GM18511 (cell line): ENCODE data around the gene SPATA22.
"Not testable (repeated sequence)": the region's sequence is repeated elsewhere in the genome, so short reads cannot be mapped to it uniquely, and the experiment has no call there.

ENCODE experiments used
- ATAC-seq: cut with Tn5 transposase; IDR thresholded peaks from one replicate; pipeline ENCODE4 v1.9.1; 2021; ENCODE audit warnings: mild to moderate bottlenecking, moderate library complexity; ENCODE audit not compliant: unreplicated experiment

SPATA22 gene, protein sequence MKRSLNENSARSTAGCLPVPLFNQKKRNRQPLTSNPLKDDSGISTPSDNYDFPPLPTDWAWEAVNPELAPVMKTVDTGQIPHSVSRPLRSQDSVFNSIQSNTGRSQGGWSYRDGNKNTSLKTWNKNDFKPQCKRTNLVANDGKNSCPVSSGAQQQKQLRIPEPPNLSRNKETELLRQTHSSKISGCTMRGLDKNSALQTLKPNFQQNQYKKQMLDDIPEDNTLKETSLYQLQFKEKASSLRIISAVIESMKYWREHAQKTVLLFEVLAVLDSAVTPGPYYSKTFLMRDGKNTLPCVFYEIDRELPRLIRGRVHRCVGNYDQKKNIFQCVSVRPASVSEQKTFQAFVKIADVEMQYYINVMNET

DNA sequence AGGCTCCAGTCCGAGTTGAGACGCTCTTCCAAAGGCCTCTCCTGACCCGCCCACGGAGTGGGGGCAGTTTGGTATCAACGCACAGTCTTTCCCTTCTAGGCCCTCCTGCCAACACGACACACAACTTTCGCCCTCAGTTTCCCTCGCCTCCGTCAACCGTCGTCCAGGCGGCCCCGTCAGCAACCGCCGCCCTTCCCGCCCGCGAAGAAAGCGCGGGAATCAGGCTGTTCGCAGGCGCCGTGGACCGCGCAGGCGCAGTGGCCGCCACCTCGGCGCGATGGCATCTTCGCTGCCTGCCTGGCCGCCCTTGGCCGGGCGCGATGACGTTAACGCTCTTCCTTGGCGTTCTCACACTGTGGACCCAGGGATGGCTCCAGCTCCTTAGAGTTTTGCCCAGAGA is at the start of gene SPATA22:
Gene SPATA22, minus strand, starts transcription at position 221 of the 400 bp plus-strand sequence. CDS start 2,494 bp downstream, outside the sequence.
- no peak for ATAC-seq

DNA sequence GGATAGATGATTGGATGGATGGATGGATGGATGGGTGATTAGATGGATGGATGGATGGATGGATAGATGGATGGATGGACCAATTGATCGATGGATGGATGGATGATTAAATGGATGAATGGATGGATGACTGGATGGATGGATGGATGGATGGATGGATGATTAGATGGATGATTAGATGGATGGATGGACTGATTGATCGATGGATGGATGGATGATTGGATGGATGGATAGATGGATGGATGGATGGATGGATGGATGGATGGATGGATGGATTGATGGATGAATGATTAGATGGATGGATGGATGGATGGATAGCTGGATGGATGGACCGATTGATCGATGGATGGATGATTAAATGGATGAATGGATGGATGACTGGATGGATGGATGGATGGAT is 47.9 kb upstream of the SPATA22 start:
- ATAC-seq: not testable (repeated sequence)

DNA sequence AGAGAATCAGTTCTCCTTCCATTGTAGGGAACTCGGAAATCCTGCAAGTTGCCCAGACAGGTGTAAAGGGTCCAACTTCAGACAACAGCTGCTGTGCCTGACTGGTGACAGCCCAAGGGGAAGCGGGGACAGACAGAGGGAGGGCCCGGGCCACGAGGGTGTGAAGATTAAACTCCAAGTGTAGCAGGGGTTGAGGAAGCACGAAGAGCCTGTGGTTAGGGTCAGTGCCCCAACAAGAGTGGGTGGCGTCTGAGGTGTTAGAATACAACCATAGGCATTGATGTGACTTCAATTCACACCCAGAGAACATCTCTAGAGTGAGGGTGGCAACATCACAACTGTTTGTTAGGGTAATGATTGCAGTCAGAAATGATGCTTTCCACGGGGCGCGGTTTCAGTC is 43.3 kb upstream of the SPATA22 start:
- no peak for ATAC-seq

DNA sequence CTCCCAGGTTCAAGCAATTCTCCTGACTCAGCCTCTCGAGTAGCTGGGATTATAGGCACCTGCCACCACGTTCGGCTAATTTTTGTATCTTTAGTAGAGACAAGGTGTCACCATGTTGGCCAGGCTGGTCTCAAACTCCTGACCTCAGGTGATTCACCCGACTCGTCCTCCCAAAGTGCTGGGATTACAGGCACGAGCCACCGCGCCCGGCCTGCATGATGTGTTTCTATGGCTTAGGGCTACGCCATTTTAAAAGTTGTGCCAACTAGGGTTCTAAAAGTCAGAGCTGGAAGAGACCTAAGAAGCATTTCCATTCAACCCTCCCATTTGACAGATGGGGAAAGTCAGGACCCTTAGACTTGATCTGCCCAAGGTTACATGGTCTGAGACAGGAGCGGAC is 42.5 kb upstream of the SPATA22 start:
- ATAC-seq: not testable (repeated sequence)

DNA sequence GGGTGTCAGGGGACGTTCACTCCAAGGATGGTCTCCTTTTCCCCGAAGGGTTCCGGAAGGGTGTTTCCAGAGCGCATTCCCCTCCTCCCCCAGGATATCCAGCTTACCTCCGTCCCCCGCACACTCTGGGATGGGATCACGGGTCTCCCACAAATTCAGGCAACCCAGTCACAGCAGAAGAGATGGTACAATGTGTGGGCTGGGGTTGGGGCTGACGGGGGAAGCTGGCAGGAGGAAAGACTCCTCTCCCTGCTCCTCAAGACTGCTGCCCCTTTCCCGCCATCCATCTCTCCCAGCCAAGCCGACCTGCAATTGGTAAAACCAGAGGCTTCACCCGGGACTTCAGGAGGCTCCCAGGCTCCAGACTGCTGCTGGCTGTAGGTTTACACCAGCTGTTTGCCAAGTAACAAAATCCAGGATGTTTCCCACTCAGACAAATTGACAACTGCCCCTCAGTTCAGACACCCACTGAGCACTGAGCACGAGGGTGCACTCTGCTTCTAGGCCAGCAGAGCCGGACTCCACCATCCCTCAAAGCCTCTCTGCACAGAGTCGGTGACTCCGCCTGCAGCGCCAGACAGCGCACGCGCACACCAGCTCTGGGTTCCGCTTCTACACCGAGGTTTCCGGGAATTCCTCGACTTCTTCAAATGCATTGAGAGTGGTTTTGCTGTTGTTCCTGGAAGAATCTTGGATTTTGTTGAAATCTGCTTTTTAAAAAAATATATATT is 41.9 kb upstream of the SPATA22 start:
- ATAC-seq: no peak

DNA sequence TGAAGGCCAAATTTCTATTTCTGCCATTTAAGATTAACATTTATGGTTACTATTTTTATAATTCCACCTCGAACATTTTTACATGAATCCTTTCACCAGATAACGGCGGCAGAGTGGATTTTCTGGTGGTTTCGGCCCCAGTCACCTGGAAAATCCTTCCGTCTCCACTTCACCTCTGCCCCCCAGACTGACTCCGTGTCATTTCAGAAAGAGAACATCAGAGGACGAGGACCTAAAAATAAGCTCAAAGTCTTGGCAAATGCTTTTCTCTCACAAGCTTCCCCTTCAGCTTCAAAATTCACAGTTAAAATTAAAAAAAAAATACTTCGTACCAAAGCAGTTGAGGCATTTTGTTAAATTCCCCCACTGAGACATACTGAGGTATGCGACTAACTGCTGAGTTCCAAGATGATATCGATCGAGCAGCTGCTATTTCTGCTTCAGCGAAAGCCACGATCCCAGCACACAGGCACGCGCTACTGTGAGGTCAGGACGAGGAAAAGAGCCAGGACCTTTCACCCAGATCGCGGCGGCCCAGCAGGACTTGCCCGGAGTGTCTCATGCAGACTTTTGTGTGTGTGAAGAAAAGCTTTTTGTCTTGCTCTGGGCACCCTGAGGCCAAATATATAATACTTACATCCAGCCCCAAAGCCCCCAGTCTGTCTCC is 41.0 kb upstream of the SPATA22 start:
- no peak for ATAC-seq

DNA sequence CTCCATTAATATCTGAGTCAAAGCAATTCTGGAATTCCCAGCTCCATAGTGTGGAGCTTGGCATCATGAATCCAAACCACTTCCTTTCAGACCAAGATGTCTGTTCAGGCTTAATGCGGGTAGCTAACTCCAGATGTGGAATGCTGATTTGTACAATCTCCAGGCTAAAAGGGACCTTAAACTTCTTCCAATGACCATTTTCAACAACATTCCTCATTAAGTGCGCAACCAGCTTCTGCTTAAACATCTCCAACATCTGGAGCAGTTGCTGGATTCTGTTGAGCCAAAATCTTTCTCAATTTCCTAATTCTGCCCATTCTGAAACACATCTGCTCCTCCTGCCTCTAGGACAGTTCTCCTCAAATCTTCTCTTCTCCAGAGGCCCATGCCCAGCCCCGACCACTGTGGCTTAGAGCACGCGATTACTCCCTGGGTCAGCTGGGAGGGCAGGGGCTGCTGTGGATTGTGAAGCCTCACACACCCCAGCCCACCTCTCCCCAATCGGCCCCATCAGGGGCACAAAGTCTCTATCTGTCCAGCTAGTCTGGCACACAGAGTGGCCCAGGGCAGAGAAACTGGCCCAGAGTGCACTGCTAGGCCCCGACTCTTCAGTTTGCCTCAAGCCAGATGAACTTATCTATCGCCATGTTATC is 40.4 kb upstream of the SPATA22 start:
- ATAC-seq: no peak

DNA sequence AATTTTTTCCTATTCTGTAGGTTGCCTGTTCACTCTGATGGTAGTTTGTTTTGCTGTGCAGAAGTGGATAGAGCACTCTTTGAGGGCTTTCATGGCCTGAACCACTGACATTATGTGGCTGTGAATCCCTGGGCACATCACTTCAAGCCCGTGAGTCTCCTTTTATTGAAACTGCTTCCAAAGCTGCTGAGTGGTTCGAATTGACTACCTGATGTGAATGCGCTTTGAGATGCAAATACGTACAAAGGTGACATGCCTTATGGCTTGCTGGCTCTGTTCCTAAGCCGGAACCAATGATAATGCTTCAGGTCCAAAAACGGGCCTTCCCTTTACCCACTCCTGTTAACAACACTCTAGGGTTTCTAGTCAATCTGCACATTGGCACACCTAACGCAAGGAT is 38.5 kb upstream of the SPATA22 start:
- ATAC-seq: no peak

DNA sequence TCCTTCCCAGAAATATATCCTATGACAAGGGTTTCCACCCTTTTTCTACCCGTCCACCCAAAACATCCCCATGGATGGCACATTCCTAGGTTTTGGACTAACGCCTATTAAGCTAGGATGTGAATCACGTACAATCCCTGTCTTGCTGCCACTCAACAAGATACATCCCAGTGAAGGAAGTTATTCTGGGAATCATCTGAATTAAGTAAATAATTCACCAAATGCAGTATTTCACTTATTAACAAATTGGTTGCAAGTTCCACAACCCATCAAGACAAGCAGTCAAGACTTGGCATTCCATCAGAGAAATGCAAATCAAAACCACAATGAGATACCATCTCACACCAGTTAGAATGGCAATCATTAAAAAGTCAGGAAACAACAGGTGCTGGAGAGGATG is 36.2 kb upstream of the SPATA22 start:
- ATAC-seq: no peak

DNA sequence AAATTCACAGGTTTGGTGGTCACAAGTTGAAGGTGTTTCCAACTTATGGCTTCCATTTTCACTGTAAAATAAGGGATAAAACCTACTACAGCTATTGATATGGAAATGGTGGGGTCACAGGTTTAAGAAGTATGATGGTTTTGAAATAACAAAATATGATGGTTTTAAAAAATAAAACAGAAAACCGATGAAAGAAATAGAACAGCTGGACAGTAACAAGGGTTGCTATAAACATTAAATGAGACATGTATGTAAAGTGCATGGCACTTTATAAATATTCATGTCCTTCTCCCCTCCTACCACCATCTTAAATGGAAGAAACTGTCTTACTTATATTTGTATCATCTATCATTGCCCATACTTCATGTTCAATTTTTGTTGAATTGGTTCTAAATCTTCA is 35.5 kb upstream of the SPATA22 start:
- ATAC-seq: no peak

DNA sequence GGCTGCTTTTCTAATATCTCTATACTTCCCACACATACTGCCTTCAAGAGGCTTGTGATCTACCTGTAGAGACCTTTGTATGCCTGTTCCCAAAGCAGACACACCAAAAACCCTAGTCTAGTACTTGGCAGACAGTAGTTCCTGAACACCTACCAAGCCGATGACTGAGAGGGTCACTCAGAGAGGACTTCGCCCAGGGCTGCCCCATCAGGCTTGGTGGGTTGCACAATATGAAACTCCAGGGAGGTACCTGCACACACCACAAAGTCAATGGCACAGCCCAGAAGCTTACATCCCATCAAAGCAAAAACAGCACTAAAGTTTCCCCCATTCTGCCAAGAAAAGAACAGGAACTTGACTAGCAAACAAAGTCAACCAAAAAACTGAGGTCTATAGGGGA is 34.4 kb upstream of the SPATA22 start:
- ATAC-seq: no peak

DNA sequence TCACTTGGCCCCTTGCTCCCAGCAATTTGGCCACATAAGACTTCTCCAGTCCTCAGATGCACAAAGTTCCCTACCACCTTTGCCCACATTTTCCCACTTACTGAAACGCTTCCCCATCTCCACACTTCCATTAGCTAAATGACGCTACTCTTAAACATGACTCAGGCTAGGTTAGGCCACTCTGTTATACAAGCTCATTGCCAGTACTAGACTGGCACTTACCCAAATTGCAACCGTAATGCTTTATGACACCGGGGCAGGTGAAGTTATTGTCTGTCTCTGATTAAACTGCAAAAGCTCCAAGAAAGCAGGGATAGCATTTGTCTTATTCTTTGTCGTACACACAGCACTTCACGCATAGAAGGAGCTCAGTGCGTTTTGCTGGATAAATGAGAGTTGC is 33.4 kb upstream of the SPATA22 start:
- no peak for ATAC-seq

DNA sequence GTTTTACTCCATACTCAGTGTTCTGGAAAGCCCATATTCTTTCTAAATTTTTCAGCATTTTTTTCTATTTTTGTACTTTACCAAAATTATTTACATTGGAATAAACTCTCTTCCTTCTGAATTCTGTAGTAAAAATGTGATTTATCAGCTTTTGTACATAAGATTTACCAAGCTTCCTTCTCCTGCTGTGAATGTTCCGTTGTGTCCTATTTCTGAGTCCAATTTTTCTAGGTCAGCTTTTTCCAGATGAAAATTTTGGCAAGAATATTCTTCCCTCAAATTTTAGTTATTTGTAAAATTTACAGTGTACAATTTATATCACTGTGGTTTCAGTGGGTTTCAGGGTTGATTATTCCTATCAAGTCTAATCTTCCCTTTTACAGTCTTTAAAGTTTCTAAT is 31.7 kb upstream of the SPATA22 start:
- no peak for ATAC-seq

DNA sequence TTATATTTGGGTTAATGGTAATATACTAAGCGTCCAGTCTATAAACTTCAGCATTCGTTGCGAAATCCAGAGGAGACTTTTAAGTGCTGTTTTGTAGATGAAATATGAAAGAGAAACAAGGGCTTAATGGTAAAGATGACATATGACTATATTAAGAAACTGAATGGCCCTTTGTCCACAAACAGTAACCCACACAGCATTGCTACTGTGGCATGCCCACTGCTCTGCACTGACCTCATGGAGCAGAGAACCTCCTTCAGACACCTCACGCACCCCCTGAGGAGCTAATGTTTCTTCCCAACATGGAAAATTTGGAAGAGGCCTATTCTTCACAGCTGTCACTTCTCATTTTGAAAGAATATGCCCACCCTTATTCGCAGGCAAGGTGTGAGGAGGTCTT is 30.8 kb upstream of the SPATA22 start:
- no peak for ATAC-seq

DNA sequence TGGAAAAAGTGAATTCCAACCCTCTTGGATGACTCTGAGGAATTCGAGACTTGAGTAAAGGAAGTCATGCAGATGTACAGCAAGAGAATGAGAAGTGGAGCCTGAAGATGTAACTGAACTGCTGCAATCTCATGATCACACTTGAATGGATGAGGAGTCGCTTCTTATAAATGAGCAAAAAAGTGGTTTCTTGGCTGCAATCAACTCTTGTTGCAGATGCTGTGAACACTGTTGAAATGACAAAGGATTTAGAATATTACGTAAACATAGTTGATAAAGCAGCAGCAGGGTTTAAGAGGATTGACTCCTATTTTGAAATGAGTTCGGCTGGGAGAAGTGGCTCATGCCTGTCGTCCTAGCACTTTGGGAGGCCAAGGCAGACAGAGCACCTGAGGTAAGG is 29.7 kb upstream of the SPATA22 start:
- no peak for ATAC-seq

DNA sequence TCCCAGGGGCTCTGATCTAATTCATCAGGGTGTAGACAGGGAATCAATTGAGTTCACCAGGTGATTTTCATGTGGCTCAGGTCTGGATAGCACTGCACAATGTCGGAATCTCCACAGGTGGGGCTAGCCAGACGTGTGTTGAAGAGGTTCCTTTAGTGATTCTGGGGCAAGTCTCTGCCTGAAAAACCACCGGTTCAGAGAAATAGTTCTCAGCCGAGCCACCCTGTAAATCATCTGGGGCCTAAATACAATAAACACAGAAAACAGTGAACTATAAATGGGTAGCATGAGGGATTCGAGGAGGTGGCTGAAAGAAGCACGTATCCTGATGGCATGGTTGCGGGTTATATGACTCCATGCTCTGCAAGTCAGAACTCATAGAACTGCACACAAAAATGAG is 25.5 kb upstream of the SPATA22 start:
- no peak for ATAC-seq

DNA sequence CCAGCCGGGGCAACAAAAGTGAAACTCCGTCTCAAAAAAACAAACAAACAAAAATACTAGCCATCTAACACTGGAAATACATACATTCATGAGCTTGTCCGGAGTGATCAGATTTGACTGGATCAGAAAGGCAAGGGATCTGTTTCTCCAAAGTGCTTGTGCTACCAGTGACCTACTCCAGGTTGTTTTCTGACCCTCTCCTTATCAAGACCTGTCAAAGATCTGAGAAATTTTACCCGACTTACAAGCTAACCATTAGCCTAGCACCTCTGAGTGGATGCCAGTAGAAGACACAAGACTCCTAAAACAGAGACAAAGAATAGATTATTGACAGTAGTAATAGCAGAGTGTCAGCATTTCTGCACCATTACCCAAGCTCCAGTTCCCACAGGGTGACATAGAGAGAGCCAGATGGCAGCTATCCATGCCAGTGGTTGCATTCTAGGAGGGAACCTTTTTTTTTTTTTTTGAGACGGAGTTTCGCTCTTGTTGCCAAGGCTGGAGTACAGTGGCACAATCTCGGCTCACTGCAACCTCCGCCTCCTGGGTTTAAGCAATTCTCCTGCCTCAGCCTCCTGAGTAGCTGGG is 14.0 kb upstream of the SPATA22 start:
- ATAC-seq: no peak

DNA sequence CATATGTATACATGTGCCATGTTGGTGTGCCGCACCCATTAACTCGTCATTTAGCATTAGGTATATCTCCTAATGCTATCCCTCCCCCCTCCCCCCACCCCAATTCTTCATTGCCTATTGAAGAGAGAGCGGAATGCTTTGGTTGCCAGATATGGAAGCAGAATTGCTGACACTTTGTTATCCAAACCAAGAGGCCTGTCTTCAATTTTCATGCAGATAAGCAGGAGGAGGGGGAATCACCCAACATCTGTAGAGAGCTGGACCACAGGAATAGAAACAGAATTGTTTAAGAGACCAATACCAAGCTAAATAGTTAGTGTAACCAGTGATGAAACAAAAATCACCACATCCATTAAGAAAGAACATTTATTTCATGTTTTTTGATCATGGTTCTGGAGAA is 11.2 kb upstream of the SPATA22 start:
- ATAC-seq: no peak

DNA sequence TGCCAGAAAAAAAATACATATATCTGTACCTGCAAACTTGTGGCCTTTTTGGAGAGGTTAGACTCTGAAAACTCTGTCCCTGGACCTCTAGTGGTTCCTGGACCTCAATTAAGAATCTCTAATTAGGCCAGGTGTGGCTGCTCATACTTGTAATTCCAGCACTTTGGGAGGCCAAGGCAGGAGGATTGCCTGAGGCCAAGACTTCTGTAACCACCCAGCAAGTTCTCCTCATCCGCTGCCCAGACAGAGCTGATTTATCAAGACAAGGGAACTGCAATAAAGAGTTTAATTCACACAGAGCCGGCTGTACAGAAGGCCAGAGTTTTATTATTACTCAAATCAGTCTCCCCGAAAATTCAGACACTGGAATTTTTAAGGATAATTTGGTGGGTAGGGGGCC is 8.4 kb upstream of the SPATA22 start:
- ATAC-seq: no peak

DNA sequence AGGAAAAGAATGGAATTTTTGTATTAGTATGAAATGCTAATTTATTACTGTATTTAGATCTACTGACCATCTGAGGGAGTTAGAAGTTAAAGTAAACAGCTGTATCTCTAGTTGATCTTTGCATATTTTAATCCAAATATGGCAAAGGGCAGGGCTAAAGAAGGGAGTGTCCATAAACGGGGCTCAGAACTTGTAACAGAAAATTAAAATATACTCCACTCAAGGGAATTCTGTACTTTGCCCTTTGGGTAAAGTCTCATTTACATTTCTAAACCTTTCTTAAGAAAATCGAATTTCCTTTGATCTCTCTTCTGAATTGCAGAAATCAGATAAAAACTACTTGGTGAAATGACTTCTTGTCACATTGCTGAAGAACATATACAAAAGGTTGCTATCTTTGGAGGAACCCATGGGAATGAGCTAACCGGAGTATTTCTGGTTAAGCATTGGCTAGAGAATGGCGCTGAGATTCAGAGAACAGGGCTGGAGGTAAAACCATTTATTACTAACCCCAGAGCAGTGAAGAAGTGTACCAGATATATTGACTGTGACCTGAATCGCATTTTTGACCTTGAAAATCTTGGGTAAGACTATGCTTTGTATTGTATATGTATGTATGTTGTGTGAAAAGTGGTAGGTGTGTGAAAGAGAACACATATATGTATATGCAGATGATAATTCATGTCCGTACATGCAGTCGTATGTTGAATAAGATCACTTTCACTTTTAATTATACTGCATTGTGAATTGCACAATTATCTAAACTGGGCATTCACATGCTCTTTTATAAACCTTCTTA is 4.4 kb upstream of the SPATA22 start, which contains the start of gene ASPA:
Gene ASPA, plus strand, starts transcription at position 186 of the 799 bp plus-strand sequence. Its CDS starts 163 bp downstream, at position 349.
- ATAC-seq: no peak
